ENCODE data around the gene GH1.
"Not testable (repeated sequence)": the region's sequence is repeated elsewhere in the genome, so short reads cannot be mapped to it uniquely, and the experiment has no call there.

DNA sequence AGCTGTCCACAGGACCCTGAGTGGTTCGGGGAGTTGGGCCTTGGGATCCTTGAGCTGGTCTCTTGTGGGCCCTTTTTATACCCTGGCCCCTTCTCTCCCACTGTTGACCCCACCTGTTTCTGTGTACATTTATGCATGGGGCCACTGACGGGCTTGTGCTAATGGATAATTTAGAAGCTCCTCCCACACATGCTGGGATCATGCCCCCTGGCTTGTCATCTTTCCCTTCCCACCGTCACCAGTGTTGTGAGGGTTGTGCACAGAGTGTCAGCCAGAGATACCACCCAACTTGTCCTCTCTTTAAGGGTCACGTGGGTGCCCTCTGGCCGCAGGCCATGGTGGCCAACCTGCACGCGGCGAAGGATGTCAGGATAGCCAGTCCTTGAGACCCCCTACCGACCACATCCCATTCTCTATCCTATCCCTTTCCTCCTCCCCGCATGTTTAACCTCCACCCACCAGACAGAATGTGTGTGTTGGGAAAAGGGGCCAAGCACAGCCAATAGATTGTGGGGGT, at the start of gene GH1:
- TF ChIP-seq, protein P1, sequence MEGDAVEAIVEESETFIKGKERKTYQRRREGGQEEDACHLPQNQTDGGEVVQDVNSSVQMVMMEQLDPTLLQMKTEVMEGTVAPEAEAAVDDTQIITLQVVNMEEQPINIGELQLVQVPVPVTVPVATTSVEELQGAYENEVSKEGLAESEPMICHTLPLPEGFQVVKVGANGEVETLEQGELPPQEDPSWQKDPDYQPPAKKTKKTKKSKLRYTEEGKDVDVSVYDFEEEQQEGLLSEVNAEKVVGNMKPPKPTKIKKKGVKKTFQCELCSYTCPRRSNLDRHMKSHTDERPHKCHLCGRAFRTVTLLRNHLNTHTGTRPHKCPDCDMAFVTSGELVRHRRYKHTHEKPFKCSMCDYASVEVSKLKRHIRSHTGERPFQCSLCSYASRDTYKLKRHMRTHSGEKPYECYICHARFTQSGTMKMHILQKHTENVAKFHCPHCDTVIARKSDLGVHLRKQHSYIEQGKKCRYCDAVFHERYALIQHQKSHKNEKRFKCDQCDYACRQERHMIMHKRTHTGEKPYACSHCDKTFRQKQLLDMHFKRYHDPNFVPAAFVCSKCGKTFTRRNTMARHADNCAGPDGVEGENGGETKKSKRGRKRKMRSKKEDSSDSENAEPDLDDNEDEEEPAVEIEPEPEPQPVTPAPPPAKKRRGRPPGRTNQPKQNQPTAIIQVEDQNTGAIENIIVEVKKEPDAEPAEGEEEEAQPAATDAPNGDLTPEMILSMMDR (IDR thresholded peaks at IDR 0.05 in 2 of 3, conservative IDR thresholded peaks at IDR 0.05 in 1 of 3; ENCODE audit: borderline replicate concordance in 1 of 3, insufficient read depth in 1 of 3, low read depth in 2 of 3, low read length in 2 of 3), result not testable (repeated sequence)
- TF ChIP-seq ZFX (IDR thresholded peaks at IDR 0.05); CEBPB (IDR thresholded peaks at IDR 0.05; ENCODE audit: low read depth); POLR2AphosphoS5 (IDR thresholded peaks at IDR 0.05; ENCODE audit: low read depth, low read length); RAD21 (IDR thresholded peaks at IDR 0.05; ENCODE audit: low read depth); POLR2A (IDR thresholded peaks at IDR 0.05; ENCODE audit: borderline replicate concordance, extremely low read depth, insufficient read depth, insufficient read length); ELF1 (IDR thresholded peaks at IDR 0.05; ENCODE audit: borderline replicate concordance, low read depth); EZH2 (IDR thresholded peaks at IDR 0.05): not testable (repeated sequence)
- TF ChIP-seq, protein P2, sequence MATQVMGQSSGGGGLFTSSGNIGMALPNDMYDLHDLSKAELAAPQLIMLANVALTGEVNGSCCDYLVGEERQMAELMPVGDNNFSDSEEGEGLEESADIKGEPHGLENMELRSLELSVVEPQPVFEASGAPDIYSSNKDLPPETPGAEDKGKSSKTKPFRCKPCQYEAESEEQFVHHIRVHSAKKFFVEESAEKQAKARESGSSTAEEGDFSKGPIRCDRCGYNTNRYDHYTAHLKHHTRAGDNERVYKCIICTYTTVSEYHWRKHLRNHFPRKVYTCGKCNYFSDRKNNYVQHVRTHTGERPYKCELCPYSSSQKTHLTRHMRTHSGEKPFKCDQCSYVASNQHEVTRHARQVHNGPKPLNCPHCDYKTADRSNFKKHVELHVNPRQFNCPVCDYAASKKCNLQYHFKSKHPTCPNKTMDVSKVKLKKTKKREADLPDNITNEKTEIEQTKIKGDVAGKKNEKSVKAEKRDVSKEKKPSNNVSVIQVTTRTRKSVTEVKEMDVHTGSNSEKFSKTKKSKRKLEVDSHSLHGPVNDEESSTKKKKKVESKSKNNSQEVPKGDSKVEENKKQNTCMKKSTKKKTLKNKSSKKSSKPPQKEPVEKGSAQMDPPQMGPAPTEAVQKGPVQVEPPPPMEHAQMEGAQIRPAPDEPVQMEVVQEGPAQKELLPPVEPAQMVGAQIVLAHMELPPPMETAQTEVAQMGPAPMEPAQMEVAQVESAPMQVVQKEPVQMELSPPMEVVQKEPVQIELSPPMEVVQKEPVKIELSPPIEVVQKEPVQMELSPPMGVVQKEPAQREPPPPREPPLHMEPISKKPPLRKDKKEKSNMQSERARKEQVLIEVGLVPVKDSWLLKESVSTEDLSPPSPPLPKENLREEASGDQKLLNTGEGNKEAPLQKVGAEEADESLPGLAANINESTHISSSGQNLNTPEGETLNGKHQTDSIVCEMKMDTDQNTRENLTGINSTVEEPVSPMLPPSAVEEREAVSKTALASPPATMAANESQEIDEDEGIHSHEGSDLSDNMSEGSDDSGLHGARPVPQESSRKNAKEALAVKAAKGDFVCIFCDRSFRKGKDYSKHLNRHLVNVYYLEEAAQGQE (IDR thresholded peaks at IDR 0.05; ENCODE audit: low read depth), result not testable (repeated sequence)
